Stimulated activated CD8-positive, alpha-beta memory T cell treated with anti-CD3 and anti-CD28 coated beads, Interleukin-7, amount 100 ng/mL, for 1 hour (primary cell): Measurements from ENCODE around the gene DVL1.

ENCODE experiments used
- DNase-seq, 2 donors: peaks; one replicate each; pipeline ENCODE4 v3.0.0-alpha.2; 2020; ENCODE audit warnings: low read depth in 2 of 2

Gene DVL1

DNA sequence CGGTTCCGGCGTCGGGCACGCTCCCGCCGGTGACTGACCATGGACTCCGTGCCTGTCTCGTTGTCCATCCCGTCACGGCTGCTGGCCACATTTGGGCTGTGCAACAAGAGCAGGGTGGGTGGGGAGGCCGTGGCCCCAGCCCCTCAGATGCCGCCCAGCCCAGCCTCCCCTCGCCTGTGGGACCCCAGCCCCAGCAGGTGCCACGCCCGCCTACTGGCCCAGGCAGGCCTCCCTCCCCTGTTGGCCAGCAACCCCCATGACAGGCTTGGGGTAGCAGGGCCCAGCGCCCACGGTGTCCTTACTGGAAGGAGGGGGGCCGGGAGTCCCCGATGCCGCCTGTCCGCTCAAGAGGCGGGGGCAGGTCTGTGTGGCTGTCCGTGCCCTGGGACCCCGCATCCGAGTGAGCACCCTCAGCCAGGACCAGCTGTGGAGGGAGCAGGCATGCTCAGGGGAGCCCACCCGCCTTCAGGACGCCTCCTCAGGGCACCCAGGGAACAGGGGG is 7.1 kb downstream of the DVL1 start:
- no peak for DNase-seq

DNA sequence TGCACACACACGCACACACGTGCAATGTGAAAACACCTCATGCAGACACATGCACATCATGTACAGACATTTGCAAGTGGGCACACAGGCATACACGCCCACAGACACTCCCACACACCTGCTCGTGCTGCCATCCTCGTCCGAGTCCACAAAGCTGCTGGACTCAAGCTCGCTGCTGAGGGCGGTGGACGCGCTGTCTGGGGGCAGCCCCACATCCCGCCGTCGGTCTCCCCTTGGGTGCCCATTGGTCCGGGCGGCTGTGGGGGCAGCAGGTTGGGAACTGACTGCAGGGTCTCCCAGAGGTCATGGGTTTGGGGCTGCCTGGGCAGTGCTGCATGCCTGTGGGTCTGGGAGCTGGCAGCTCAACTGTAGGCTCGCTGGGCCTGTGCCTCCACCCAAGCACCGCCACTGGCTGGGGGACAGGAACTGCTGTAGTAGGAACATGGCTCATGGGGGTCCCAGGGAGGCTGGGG is 7.6 kb downstream of the DVL1 start:
- no peak for DNase-seq

DNA sequence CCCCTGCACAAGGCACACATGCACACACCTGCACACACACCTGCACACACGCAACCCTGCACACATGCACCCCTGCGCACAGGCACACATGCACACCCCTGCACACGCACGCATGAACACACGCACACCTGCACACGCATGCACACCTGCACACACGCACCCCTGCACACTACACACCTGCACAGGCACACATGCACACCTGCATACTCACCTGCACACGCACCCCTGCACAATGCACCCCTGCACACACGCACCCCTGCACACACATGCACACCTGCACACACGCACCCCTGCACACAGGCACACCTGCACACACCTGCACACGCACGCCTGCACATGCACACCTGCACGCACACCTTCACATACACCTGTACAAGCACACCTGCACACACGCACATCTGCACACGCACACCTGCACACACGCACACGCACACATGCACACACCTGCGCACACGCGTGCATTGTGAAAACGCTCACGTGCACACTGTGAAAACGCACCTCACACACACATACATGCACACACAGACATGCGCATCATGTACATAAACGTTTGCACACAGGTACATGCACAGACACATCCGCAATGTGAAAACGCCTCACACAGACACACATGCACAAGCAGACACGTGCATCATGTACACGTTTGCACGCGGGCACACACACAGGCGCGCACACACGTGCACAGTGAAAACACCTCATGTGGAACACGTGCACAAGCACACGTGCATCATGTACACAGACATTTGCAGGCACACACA is 8.2 kb downstream of the DVL1 start:
- DNase-seq = no peak

DNA sequence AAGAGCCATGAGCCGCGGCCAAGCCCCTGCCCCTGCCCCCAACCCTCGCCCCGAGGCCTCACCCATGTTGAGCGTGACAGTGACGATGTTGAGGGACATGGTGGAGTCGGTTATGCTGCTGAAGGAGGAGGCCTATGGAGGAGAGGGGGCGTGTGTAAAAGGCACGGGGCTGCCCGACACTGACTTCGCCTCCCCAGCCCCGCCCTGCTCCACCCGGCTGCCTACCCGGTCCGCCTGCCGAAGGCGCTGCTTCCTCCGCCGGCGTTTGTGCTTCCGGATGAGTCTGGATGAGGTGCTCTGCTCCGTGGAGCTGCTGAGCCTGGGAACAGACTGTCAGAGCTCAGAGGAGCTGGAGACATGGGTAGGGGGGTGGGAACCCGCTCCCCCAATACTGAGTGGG is 9.0 kb downstream of the DVL1 start:
- no peak for DNase-seq

DNA sequence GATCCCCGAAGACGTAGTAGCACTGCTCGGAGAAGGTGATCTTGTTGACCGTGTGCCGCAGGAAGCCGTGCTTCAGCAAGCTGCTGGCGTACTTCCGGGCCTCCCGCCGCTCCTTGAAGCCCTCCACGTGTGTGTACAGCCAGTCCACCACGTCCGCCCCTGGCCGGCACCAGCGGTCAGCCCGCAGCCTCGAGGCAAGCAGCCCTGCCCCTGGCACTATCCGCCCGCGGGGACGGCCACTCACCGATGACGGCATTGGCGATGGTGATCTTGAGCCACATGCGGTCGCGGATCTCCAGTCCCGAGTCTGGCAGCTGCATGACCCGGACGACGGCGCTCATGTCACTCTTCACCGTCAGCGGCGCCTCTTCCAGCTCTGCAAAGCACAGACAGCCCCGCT is 10.9 kb downstream of the DVL1 start:
- no peak for DNase-seq

DNA sequence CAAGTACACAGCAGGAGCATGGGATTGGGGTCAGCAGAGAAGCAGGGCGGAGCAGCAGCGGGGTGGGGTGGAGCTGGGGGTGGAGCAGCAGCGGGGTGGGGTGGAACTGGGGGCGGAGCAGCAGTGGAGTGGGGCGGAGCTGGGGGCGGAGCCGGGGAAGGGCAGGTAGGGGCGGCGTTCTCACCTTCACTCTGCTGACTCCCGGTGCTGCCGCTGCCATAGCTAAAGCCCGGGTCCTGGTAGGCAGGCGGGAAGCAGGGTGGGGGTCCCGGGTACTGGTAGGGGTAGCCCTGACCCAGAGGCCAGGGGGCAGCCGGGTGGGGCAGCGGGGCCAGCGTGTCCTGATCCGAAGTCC is 11.4 kb downstream of the DVL1 start:
- no peak for DNase-seq

DNA sequence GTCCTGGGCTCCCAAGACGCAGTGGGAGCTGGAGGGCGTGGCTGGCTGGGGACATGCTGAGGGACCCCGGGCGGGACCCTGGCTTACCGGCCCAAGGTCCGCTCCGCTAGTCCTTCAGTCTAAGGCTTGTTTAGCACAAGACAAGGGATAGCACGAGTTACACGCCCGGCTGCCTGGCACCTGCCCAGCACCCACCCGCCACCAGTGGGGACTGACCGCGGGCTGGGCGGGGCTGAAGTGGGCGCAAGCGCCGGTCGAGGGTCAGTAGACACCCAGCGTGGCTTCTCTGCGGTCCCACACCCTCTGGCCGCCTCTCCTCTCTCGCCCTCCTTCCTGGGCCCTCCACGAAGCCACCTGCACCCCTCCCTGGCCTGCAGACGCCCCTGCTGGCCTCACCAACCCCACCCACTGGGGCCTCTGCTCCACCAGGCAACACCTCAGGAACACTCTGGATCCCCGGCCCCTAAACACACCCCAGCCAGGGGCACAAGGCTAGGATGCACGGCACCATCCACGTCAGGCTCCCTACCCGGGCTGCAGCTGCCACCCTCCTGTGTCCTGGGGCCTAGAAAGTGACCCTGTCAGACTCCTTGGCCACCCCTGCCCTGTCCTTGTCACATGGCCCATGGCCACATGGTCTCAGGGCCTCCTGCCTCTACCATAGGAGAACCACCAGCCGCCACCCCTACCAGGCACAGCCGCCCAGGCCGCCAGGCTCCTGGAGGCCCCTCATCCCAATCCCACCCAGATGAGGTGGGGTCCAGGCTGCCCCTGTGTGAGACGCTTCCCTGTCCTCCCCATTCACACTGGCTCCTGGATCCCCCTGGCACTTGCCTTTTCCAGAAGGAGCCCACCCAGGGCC is 12.1 kb downstream of the DVL1 start:
- no peak for DNase-seq

DNA sequence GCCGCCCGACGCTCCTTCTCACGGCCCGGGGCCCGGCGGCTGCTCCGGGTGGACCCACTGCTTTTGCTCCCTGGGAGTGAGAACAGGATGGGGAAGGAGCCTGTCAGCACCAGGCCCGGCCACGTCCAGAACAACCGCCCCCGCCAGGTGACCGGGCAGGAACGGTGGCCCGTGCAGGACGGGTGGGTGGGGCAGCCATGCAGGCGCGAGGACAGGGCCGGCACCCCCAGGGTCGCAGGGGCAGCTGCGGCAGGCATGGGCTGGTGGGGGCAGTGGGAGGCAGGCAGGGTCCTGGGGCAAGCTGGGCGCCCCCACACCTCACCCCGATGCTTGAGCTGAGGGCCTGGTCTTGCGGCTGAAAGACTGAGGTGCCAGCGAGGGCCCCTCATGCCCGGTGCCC is 12.8 kb downstream of the DVL1 start:
- DNase-seq = no peak

DNA sequence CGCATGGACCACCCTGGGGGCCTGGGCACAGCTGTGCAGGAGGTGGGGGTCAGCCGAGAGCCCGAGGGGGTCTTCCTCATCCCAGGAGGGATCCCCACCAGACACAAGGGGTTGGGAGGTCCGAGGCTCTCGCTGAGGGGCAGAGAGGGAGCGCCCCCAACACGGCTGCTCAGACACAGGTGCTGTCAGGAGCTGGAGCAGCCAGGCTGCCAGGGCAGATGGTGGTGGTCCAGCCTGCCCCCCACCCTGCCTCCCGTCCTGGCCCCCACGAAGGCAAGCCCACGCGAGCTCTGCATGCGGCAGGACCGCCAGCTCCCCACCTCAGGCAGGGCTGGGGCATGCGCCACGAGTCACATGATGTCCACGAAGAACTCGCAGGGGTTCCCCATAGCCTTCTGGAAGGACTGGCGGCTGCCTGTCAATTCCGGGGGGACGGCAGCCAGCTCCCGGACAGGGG is 13.4 kb downstream of the DVL1 start:
- DNase-seq = no peak

DNA sequence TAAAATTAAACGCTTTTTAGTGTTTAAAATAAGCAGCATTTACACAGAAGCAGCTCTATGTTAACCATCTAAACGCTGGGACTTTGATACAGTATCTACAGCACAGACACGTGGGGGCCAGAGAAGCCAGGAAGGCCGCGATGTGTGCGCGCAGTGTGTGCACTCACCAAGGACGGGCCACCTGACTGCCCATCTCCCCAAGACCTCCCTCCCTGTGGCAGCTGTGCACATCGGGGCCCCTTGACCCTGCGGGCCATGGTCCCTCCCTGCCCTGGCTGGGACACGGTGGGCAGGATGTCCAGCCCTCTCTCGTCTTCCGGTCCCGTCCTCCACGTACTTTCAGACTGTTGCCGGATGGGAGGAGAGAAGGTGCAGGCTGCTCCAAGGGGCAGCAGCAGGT is 13.9 kb downstream of the DVL1 start:
- no peak for DNase-seq

DNA sequence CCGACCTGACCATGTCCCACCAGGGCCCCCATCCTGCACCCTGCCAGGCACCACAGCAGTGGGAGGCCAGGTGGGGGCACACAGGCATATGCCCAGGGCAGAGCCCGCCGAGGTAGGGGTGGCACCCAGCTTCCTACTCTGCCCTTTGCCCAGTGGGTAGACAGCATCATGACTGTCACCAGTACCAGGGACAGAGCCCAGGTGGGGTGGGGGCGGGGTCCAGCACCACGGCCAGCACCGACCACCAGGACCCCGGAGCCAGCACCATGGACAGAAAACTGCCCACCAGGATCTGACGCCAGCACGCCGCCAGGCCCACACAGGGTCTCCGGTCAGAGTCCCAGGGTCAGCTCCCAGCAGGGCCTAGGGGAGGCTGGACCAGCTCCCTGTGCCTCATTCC is 14.4 kb downstream of the DVL1 start:
- DNase-seq = no peak

DNA sequence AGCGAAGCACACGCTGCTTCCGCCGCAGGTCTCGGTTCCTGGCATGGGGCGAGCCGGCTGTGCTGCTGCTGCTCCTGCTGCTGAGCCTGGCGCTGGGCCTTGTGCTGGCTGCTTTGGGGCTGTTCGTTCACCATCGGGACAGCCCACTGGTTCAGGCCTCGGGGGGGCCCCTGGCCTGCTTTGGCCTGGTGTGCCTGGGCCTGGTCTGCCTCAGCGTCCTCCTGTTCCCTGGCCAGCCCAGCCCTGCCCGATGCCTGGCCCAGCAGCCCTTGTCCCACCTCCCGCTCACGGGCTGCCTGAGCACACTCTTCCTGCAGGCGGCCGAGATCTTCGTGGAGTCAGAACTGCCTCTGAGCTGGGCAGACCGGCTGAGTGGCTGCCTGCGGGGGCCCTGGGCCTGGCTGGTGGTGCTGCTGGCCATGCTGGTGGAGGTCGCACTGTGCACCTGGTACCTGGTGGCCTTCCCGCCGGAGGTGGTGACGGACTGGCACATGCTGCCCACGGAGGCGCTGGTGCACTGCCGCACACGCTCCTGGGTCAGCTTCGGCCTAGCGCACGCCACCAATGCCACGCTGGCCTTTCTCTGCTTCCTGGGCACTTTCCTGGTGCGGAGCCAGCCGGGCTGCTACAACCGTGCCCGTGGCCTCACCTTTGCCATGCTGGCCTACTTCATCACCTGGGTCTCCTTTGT is 15.5 kb downstream of the DVL1 start:
- no peak for DNase-seq

DNA sequence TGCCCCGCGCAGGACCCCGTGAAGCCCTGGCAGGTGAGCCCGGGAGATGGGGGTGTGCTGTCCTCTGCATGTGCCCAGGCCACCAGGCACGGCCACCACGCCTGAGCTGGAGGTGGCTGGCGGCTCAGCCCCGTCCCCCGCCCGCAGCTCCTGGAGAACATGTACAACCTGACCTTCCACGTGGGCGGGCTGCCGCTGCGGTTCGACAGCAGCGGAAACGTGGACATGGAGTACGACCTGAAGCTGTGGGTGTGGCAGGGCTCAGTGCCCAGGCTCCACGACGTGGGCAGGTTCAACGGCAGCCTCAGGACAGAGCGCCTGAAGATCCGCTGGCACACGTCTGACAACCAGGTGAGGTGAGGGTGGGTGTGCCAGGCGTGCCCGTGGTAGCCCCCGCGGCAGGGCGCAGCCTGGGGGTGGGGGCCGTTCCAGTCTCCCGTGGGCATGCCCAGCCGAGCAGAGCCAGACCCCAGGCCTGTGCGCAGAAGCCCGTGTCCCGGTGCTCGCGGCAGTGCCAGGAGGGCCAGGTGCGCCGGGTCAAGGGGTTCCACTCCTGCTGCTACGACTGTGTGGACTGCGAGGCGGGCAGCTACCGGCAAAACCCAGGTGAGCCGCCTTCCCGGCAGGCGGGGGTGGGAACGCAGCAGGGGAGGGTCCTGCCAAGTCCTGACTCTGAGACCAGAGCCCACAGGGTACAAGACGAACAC is 16.3 kb downstream of the DVL1 start:
- DNase-seq = no peak

DNA sequence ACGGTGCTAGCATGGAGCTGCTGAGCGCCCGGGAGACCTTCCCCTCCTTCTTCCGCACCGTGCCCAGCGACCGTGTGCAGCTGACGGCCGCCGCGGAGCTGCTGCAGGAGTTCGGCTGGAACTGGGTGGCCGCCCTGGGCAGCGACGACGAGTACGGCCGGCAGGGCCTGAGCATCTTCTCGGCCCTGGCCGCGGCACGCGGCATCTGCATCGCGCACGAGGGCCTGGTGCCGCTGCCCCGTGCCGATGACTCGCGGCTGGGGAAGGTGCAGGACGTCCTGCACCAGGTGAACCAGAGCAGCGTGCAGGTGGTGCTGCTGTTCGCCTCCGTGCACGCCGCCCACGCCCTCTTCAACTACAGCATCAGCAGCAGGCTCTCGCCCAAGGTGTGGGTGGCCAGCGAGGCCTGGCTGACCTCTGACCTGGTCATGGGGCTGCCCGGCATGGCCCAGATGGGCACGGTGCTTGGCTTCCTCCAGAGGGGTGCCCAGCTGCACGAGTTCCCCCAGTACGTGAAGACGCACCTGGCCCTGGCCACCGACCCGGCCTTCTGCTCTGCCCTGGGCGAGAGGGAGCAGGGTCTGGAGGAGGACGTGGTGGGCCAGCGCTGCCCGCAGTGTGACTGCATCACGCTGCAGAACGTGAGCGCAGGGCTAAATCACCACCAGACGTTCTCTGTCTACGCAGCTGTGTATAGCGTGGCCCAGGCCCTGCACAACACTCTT is 17.0 kb downstream of the DVL1 start:
- no peak for DNase-seq

DNA sequence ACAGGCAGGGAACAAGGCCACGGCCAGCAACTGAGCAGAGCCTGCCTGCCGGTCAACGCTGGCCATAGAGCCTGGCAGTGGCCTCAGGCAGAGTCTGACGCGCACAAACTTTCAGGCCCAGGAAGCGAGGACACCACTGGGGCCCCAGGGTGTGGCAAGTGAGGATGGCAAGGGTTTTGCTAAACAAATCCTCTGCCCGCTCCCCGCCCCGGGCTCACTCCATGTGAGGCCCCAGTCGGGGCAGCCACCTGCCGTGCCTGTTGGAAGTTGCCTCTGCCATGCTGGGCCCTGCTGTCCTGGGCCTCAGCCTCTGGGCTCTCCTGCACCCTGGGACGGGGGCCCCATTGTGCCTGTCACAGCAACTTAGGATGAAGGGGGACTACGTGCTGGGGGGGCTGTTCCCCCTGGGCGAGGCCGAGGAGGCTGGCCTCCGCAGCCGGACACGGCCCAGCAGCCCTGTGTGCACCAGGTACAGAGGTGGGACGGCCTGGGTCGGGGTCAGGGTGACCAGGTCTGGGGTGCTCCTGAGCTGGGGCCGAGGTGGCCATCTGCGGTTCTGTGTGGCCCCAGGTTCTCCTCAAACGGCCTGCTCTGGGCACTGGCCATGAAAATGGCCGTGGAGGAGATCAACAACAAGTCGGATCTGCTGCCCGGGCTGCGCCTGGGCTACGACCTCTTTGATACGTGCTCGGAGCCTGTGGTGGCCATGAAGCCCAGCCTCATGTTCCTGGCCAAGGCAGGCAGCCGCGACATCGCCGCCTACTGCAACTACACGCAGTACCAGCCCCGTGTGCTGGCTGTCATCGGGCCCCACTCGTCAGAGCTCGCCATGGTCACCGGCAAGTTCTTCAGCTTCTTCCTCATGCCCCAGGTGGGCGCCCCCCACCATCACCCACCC is 17.9 kb downstream of the DVL1 start, which contains the start of gene TAS1R3:
Gene TAS1R3 (plus strand): TSS at position 213 of the 898 bp plus-strand sequence. CDS start 66 bp downstream, at position 279.
- DNase-seq = no peak

DNA sequence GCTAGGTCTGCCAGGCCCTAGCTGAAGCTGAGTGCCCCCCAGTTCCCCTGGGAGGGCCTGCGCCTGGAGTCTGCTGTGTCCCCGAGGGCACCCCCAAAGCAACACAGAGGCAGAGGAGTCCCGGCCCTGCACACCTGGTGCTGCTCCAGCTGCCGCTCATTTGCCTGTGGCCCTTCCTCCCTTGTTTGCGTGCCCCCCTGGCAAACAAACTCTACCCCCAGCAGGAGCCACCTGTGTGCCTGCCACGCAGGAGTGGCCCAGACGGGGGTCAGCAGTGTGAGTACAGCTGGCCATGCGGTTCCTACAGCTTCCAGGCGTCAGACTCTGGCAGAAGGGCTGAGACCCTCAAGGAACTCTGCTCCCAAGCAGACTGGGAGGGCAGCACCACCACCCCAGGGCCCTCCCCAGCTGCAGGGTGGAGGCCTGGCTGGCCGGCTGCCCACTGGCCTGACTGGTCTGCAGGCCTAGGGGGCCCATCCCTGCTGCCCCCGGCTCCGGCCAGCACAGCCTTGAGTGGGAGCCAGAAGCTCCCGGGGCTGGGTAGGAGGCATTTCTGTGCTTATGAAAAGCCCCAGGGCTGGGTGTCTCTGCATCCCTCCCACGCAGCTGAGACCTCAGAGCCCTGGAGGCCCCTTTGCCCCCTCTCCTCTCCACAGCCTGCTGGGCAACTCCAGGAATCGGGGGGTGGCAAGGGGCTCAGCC is 18.7 kb downstream of the DVL1 start:
- no peak for DNase-seq

DNA sequence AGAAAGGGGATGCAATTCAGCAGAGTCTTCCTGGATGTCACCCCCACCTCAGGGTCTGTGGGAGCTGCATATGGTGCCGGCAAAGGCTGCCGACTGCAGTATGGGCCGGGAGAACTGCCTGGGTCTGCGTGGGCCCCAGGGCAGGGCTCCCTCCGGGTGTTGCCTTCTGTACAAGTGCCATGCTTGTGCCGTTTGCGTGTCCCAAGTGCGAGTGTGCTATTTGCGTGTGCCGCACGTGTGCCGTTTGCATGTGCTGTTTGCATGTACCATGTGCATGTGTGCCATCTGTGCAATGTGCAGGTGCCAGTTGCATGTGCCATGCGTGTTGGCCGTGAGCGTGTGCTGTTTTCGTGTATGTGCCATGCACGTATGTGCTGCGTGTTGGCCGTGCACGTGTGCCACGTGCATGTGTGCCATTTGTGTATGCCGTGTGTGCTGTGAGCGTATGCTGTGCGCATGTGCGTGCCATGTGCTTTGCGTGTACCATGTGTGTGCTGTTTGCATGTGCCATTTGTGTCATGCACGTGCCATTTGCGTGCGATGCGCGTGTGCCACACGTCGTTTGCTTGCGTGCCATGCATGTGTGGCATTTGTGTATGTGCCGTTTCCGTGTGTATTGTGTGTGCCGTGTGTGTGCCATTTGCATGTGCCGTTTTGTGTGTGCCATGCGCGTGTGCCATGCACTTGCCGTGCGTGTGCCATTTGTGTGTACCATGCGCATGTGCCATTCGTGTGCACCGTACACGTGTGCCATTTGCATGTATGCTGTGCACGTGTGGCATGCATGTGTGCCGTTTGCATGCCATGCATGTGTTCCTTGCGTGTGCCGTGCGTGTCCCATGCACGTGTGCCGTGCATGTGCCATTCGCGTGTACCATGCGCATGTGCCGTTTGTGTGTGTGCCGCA is 19.7 kb downstream of the DVL1 start:
- no peak for DNase-seq

DNA sequence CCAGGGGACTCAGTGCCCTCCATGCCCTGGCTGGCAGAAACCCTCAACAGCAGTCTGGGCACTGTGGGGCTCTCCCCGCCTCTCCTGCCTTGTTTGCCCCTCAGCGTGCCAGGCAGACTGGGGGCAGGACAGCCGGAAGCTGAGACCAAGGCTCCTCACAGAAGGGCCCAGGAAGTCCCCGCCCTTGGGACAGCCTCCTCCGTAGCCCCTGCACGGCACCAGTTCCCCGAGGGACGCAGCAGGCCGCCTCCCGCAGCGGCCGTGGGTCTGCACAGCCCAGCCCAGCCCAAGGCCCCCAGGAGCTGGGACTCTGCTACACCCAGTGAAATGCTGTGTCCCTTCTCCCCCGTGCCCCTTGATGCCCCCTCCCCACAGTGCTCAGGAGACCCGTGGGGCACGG is 21.0 kb downstream of the DVL1 start:
- DNase-seq = no peak
